ENCODE measurements around the gene KRT28.

Gene KRT28

DNA sequence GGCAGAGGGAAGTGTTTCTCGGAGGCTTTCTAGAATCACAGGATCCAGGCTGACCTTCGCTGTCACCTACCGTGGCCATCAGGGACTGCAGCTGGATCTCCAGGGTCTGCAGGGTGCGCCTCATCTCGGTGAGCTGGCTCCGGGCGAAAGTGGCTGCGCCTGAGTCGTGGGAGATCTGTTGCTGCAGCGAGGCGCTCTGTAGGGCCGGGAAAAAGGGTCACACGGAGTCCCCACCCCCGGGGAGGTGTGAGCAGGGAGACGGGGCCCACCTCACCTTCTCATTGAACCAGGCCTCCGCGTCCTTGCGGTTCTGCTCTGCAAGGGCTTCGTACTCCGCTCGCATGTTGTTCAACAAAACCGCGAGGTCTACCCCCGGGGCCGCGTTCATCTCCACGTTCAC, 2.9 kb downstream of the KRT28 start:
- TF ChIP-seq POLR2AphosphoS5 (IDR thresholded peaks at IDR 0.05; ENCODE audit: low read depth, low read length) (no peak), TAF1 (IDR thresholded peaks at IDR 0.05; ENCODE audit: borderline replicate concordance, insufficient read depth, low read length) (no peak)

DNA sequence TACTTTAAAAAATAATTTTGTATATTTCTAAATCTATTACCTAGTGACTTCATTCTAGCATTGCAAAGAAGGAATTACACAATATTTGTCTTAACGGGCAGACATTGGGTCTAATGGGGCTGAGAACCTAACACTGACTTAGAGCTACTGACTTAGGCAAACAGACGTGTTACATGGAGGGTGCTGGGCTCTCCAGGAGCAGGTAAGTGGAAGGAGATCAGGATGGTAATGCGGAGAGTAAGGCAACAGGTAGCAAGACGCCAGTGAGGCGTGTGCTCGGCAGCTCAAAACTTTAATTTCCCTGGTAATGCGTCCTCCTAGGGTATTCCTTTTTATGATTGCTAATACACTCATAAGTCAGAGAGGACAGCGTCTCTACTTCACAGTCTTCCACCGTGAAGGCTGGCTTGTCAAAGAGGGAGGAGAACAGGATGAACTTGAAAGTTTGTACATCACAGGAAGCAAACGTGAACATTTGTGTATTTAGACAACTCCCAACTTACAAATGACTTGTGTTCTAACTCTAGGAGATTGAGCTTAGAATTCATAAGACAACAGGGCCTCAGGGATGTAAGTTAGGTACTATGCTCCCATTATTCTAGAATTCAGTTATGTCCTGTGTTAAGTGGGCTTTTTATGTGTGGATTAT, 4.6 kb downstream of the KRT28 start:
- TF ChIP-seq SIN3A (IDR thresholded peaks at IDR 0.05; ENCODE audit: borderline replicate concordance, insufficient read depth, low read length) (no peak), POLR2AphosphoS5 (IDR thresholded peaks at IDR 0.05; ENCODE audit: low read depth, low read length) (no peak)
- TF ChIP-seq, protein P1, sequence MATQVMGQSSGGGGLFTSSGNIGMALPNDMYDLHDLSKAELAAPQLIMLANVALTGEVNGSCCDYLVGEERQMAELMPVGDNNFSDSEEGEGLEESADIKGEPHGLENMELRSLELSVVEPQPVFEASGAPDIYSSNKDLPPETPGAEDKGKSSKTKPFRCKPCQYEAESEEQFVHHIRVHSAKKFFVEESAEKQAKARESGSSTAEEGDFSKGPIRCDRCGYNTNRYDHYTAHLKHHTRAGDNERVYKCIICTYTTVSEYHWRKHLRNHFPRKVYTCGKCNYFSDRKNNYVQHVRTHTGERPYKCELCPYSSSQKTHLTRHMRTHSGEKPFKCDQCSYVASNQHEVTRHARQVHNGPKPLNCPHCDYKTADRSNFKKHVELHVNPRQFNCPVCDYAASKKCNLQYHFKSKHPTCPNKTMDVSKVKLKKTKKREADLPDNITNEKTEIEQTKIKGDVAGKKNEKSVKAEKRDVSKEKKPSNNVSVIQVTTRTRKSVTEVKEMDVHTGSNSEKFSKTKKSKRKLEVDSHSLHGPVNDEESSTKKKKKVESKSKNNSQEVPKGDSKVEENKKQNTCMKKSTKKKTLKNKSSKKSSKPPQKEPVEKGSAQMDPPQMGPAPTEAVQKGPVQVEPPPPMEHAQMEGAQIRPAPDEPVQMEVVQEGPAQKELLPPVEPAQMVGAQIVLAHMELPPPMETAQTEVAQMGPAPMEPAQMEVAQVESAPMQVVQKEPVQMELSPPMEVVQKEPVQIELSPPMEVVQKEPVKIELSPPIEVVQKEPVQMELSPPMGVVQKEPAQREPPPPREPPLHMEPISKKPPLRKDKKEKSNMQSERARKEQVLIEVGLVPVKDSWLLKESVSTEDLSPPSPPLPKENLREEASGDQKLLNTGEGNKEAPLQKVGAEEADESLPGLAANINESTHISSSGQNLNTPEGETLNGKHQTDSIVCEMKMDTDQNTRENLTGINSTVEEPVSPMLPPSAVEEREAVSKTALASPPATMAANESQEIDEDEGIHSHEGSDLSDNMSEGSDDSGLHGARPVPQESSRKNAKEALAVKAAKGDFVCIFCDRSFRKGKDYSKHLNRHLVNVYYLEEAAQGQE (IDR thresholded peaks at IDR 0.05; ENCODE audit: insufficient read depth in 1 of 2, low read depth in 2 of 2, low read length in 2 of 2) = no peak

DNA sequence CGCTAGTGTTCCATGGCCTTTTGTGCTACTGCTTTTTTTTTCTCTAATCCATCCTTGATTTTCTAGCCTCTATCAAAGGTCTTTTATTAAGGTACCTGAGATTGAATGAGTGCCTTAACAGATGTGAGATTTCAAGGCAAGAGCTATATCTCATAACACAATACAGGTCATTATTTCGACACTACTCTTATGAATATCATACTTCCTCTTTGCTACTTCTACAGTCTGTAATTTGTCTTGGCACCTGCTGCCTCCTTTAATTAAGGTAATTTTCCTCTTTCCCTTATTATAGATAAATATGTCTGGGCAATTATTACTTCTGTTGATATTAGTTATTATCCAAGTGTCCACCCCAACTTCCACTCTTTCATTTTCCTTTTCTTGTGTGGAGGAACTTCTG, 5.3 kb downstream of the KRT28 start:
- TF ChIP-seq FOXP2 (optimal IDR thresholded peaks at IDR 0.05; ENCODE audit: borderline replicate concordance, extremely low read depth, extremely low read length, insufficient read depth) = no peak
- no peak for TF ChIP-seq POLR2AphosphoS5 (IDR thresholded peaks at IDR 0.05; ENCODE audit: low read depth, low read length)
- no peak for TF ChIP-seq SIN3A (IDR thresholded peaks at IDR 0.05; ENCODE audit: borderline replicate concordance, insufficient read depth, low read length)
- TF ChIP-seq, protein P1 (IDR thresholded peaks at IDR 0.05; ENCODE audit: insufficient read depth in 1 of 2, low read depth in 2 of 2, low read length in 2 of 2) = no peak
- TF ChIP-seq TAF1 (IDR thresholded peaks at IDR 0.05; ENCODE audit: borderline replicate concordance, insufficient read depth, low read length) = no peak

DNA sequence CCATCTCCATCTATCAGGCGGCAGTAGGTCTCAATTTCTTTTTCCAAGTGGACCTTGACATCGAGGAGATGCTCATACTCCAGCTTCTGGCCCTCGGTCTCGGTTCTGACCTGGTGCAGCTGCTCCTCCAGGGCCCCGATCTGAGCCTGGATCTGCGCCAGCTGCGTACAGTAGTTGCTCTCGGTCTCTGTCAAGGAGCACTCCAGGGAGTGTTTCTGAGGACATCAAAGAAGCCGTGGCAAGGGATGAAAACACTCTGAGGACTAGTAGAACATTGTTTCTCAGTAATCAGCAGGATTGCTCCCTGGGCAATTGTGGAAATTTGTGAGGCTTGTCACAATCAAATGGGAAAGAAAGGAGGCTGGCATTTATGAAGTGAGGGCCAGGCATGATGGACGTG, 5.9 kb downstream of the KRT28 start:
- no peak for TF ChIP-seq TAF1 (IDR thresholded peaks at IDR 0.05; ENCODE audit: borderline replicate concordance, insufficient read depth, low read length)
- TF ChIP-seq FOXP2 (optimal IDR thresholded peaks at IDR 0.05; ENCODE audit: borderline replicate concordance, extremely low read depth, extremely low read length, insufficient read depth) = no peak
- TF ChIP-seq, protein P1 (IDR thresholded peaks at IDR 0.05; ENCODE audit: insufficient read depth in 1 of 2, low read depth in 2 of 2, low read length in 2 of 2) = no peak
- TF ChIP-seq POLR2AphosphoS5 (IDR thresholded peaks at IDR 0.05; ENCODE audit: low read depth, low read length) = no peak
- TF ChIP-seq SIN3A (IDR thresholded peaks at IDR 0.05; ENCODE audit: borderline replicate concordance, insufficient read depth, low read length) = no peak

DNA sequence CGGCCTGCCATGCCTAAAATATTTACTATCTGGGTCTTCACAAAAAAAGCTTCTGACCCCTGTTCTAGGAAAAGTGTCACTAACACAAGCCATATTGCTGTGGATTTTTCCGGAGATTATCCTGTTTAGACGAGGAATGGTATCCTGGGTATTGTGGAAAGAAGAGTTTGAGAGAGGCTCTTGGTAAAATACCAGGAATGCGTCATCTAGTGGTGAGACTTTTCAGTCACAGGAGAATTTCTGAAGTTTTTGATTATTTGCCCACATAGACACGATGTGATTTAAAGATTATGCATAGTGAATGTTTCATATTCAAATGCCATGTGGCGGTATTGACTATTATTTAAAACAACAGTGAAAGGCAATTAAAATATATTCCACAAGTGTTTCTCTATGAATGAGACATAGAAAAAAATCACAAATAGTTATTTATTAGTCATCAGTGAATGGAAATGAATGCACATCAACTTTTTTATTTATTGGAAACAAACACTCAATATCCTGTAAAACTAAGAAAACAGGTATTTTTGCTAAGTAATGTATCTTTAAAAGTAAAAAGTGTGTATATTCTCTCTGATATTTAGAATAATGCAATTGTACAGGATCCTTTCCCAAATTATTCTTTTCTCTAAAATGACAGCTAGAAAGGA, 7.8 kb downstream of the KRT28 start:
- no peak for TF ChIP-seq FOXP2 (optimal IDR thresholded peaks at IDR 0.05; ENCODE audit: borderline replicate concordance, extremely low read depth, extremely low read length, insufficient read depth)
- TF ChIP-seq POLR2AphosphoS5 (IDR thresholded peaks at IDR 0.05; ENCODE audit: low read depth, low read length) = no peak
- no peak for TF ChIP-seq SIN3A (IDR thresholded peaks at IDR 0.05; ENCODE audit: borderline replicate concordance, insufficient read depth, low read length)
- TF ChIP-seq, protein P1 (IDR thresholded peaks at IDR 0.05; ENCODE audit: insufficient read depth in 1 of 2, low read depth in 2 of 2, low read length in 2 of 2) = no peak
- no peak for TF ChIP-seq TAF1 (IDR thresholded peaks at IDR 0.05; ENCODE audit: borderline replicate concordance, insufficient read depth, low read length)

Data from PFSK-1 (cell line).